GM12875 (cell line): ENCODE measurements around the gene ELF4.

Source experiments
- H3K4me3 ChIP-seq: one replicate; pipeline ENCODE4 v1.5.1; 2011; ENCODE audit warnings: low read depth, low read length, control low read depth
- TF ChIP-seq, protein P1 (sequence below): IDR thresholded peaks from 2 replicates; pipeline ENCODE4 v1.5.1; 2011; ENCODE audit warnings: low read depth, mild to moderate bottlenecking, control low read depth, inconsistent platforms, low read length, moderate library complexity, borderline replicate concordance; ENCODE audit not compliant: insufficient read depth

ELF4 gene

DNA sequence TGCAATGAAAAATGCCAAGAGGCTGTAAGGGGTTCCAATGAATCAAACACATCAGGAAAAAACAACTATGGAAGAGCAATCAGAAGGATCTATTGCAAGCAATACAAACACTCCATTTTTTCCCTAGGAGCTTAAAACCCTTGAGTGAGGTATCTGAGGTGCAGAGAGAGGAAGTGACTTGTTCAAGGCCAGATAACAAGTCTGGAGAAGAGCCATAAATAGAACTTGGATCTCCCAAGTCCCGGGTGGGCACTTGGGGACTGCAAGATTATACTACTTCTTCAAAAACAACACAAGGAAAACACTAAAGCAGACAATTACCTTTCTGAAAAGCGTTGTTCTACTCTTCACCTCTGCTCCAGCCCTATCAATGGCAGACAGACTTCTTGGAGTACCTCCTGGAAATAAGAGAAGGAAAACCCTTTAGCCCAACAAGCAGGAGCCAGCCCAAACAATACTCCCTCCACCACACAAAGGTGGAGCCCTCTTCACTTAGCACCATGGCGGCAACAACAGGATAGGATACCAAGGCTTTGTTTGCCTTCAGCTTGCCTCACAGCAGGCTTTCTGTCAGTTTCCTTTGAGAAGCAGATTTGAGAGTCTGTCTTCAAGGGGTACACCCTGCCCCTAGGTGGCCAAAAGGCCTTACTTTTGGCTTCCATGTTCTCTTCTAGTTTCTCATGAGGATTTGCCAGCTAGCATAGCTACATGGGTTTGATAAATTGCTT is 29.3 kb upstream of the ELF4 start:
- no peak overlapping the region for H3K4me3 ChIP-seq
- TF ChIP-seq, protein P1, sequence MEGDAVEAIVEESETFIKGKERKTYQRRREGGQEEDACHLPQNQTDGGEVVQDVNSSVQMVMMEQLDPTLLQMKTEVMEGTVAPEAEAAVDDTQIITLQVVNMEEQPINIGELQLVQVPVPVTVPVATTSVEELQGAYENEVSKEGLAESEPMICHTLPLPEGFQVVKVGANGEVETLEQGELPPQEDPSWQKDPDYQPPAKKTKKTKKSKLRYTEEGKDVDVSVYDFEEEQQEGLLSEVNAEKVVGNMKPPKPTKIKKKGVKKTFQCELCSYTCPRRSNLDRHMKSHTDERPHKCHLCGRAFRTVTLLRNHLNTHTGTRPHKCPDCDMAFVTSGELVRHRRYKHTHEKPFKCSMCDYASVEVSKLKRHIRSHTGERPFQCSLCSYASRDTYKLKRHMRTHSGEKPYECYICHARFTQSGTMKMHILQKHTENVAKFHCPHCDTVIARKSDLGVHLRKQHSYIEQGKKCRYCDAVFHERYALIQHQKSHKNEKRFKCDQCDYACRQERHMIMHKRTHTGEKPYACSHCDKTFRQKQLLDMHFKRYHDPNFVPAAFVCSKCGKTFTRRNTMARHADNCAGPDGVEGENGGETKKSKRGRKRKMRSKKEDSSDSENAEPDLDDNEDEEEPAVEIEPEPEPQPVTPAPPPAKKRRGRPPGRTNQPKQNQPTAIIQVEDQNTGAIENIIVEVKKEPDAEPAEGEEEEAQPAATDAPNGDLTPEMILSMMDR: no peak

DNA sequence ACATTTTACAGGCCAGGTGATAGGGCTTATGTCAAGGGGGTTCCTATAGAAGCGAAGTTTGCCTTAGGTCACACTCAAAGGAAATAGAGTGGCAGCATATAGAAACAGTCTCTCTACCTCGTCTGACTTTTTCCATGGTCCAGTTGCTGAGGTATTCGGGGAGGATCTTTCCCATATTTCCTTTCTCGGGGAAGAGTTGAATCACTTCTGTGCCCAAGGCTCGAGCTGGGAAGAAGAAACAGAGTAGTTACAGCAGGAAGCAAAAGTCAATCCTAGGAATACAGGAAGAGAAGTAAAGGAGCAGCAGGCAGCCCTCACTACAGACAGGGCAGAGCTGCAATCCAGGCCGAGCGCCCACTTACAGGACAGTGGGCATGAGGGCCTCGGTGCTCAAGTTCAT is 26.7 kb upstream of the ELF4 start:
- TF ChIP-seq, protein P1: no peak
- no peak overlapping the region for H3K4me3 ChIP-seq

DNA sequence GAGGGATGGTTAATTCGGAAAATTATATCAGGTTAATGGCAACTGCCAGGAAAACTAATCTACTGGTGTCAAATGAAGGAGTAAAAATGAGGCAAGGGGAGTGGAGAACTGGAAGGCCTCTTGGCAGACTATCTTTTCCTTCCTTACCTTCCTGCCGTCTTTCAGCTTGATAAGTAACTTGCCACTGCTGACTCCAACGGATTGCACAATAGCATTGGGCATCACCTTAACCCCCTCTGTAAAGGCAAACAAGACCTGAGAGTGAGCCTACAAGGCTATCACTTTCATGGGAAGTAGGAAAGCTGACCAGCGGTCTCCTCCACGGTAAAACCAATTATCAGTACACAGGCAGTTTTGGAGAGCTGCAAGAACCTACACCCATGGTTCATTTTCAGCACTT is 26.2 kb upstream of the ELF4 start:
- H3K4me3 ChIP-seq: no peak overlapping the region
- TF ChIP-seq, protein P1: no peak

DNA sequence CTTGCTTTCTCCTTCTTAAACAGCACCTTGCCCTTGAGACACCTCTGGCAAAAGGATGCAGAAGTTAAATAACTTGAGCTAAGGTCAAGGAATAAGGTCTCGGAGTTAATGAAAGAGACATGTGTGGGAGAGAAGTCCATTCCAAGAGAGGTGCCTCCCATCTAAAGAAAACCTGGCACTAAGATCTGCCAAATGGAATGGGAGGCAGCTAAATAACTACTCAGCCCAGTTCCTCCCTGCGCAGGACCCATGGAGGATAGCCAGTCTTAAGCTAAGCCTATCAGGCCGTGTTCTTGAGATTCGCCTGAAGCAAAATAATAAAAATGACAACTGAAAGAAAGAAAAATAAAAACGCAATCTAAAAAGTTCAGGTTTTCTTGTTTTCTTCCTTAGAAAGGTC is 20.7 kb upstream of the ELF4 start:
- H3K4me3 ChIP-seq: no peak overlapping the region
- TF ChIP-seq, protein P1: no peak

DNA sequence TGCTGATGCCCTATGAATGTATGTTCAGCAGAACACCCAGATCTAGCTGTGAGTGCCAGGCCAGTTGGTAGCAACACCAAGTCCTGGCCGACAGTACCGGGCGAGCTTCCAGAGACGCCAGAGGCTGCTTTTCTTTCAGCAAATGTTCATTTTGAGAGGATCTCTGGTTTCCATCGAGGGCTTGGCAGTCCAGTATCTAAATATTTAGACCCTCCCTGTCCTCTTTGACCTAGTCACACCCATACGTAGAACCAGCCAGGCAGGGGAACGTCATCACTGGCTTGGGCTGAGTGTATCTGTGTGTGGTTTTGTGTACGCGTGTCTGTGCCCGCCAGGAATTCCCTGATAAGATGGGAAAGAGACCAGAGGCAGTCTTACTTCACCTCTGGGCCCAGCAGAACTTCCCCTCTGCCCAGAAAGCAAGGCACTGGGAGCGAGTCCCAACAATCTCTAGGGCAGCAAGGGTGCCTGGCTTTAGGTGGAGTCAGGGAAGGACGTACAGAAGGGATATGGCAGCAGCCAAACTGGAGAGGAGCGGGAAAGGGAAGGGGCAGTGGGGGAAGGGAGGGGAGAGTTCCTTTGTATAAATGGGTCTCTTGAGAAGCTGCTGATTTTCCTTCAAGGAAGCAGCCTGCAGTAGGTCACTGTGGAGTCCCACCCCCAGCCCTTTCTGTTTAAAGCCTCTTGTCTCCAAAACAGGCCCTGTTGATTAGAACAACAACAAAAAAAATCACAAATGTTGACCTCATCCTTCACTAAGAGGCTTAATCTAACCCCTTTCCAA is 15.0 kb upstream of the ELF4 start:
- TF ChIP-seq, protein P1: no peak
- H3K4me3 ChIP-seq: no peak overlapping the region

DNA sequence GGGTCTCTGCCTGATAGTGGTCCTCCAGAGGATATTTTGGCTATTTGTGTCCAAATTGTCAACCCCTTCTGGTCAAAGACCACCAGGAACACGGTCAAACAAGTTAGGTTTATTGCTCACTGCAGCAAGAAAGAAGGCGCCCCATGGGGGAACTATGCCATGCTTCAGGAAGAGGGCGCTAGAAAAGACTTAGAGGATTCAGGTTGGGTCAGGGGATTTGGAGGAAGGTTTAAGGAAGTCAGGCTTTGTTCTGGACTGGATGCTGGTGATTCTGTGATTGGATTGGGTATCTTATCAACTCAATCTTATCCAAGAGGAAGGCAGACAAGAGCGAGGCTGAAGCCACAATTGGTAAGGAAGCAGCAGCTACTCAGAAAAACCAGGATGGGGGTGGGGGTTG is 14.3 kb upstream of the ELF4 start:
- TF ChIP-seq, protein P1: no peak
- no peak overlapping the region for H3K4me3 ChIP-seq

DNA sequence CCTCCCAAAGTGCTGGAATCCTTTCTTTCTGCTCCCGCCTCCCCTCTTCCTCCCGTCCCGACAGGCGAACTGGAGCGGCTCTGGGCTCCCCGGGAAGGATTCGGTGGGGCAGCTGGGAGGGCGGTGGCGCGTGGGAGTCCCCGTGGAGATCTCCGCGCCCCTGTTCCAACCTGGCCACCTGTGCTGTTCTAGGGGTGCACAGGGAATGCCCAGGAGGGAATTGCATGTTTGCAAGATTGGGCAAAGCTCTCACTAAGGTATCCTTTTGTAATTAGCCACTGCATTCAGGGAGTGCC is 11.2 kb upstream of the ELF4 start:
- H3K4me3 ChIP-seq: no peak overlapping the region
- TF ChIP-seq, protein P1: no peak
